GM23338 (cell line): ENCODE measurements around the gene DUOX1. TPM values are rescaled to one million over a fixed set of nuclear protein-coding genes. Genes with fewer than 3 reads are reported as not detected.

Source experiments
- ATAC-seq: fragments of 200-7000 bp; cut with Tn5 transposase; 3 replicates; pipeline ENCODE4 v1.9.1; 2020
- DNase-seq: peaks from one replicate; pipeline ENCODE4 v3.0.0-alpha.2; 2015; ENCODE audit warnings: low spot score
- H2AFZ ChIP-seq: fragments of 200-600 bp; sonication (generic); 2 replicates; pipeline ENCODE4 v1.8.0; 2016; ENCODE audit warnings: antibody characterized with exemption, mild to moderate bottlenecking, moderate library complexity
- H3F3A ChIP-seq: fragments of 200-600 bp; sonication (generic); replicated peaks from 2 replicates; pipeline ENCODE4 v1.8.0; 2017; ENCODE audit warnings: antibody characterized with exemption, mixed run types, low read depth
- H3K27ac ChIP-seq: fragments of 200-600 bp; sonication (generic); 2 replicates; pipeline ENCODE4 v1.6.1; 2016; ENCODE audit warnings: low read depth
- H3K27me3 ChIP-seq: fragments of 200-600 bp; sonication (generic); 2 replicates; pipeline ENCODE4 v1.8.0; 2016; ENCODE audit warnings: mild to moderate bottlenecking, mixed run types, moderate library complexity; ENCODE audit not compliant: insufficient read depth
- H3K36me3 ChIP-seq: fragments of 200-600 bp; sonication (generic); 2 replicates; pipeline ENCODE4 v1.8.0; 2016; ENCODE audit warnings: mild to moderate bottlenecking; ENCODE audit not compliant: insufficient read depth
- H3K4me1 ChIP-seq: fragments of 200-600 bp; sonication (generic); 2 replicates; pipeline ENCODE4 v1.8.0; 2016; ENCODE audit warnings: mild to moderate bottlenecking, moderate library complexity; ENCODE audit not compliant: insufficient read depth
- H3K4me2 ChIP-seq: fragments of 200-600 bp; sonication (generic); 2 replicates; pipeline ENCODE4 v1.7.1; 2017; ENCODE audit warnings: mixed run types
- H3K4me3 ChIP-seq: fragments of 200-600 bp; sonication (generic); 2 replicates; pipeline ENCODE4 v1.6.1; 2016; ENCODE audit warnings: mixed run types
- H3K79me2 ChIP-seq: fragments of 200-600 bp; sonication (generic); replicated peaks from 2 replicates; pipeline ENCODE4 v1.8.0; 2017; ENCODE audit warnings: mild to moderate bottlenecking; ENCODE audit not compliant: insufficient read depth
- H3K9me2 ChIP-seq: fragments of 200-600 bp; sonication (generic); 2 replicates; pipeline ENCODE4 v1.8.0; 2017; ENCODE audit not compliant: insufficient read depth
- H4K20me1 ChIP-seq: fragments of 200-600 bp; sonication (generic); replicated peaks from 2 replicates; pipeline ENCODE4 v1.8.0; 2017; ENCODE audit warnings: mild to moderate bottlenecking; ENCODE audit not compliant: insufficient read depth
- H3K27ac Mint-ChIP-seq: 2 replicates; pipeline ENCODE4 v1.8.0; 2020; ENCODE audit warnings: inconsistent platforms, mild to moderate bottlenecking, moderate library complexity, mixed read lengths
- H3K27me3 Mint-ChIP-seq: 3 replicates; pipeline ENCODE4 v1.8.0; 2022; ENCODE audit warnings: low read depth, mild to moderate bottlenecking, moderate library complexity, mixed read lengths, inconsistent platforms; ENCODE audit not compliant: insufficient read depth, poor library complexity
- H3K36me3 Mint-ChIP-seq: 3 replicates; pipeline ENCODE4 v1.8.0; 2021; ENCODE audit warnings: low read depth, mild to moderate bottlenecking, inconsistent platforms, moderate library complexity, mixed read lengths
- H3K4me1 Mint-ChIP-seq: 3 replicates; pipeline ENCODE4 v1.8.0; 2020; ENCODE audit warnings: mild to moderate bottlenecking, inconsistent platforms, mixed read lengths
- H3K4me3 Mint-ChIP-seq: 3 replicates; pipeline ENCODE4 v1.8.0; 2021; ENCODE audit warnings: moderate library complexity, mild to moderate bottlenecking, inconsistent platforms, mixed read lengths
- H3K9me3 Mint-ChIP-seq: 3 replicates; pipeline ENCODE4 v1.8.0; 2020; ENCODE audit warnings: moderate library complexity, mild to moderate bottlenecking, inconsistent platforms, mixed read lengths
- JUNB ChIP-seq: IDR thresholded peaks from one replicate; pipeline ENCODE4 v1.6.1; 2016; ENCODE audit warnings: antibody characterized with exemption; ENCODE audit not compliant: unreplicated experiment
- ZNF114 ChIP-seq: fragments of 250-450 bp; sonication (Bioruptor Pico); IDR thresholded peaks from 2 replicates; pipeline ENCODE4 v1.5.0; 2020; ENCODE audit warnings: mild to moderate bottlenecking, moderate library complexity
- ZNF331 ChIP-seq: fragments of 250-450 bp; sonication (Bioruptor Pico); IDR thresholded peaks from 2 replicates; pipeline ENCODE4 v1.5.0; 2020; ENCODE audit warnings: low read depth, mild to moderate bottlenecking, moderate library complexity
- polyA plus RNA-seq: library from polyadenylated mRNA; unstranded; fragments of >200 nt; fragmentation: Nextera tagmentation; extraction: Ambion mirVana; gene quantifications from 2 replicates; pipeline ENCODE4 v1.2.1, GENCODE V29; 2016
- total RNA-seq: library from RNA; depleted of rRNA; stranded (reverse); fragments of >200 nt; shearing (Covaris generic); gene quantifications from 2 replicates; pipeline ENCODE4 v1.2.3, GENCODE V29; 2014
- TF ChIP-seq, protein P1 (sequence below): IDR thresholded peaks from one replicate; pipeline ENCODE4 v1.6.1; 2018; ENCODE audit warnings: antibody characterized with exemption; ENCODE audit not compliant: unreplicated experiment

Gene DUOX1
- total and polyA plus RNA-seq, 2 experiments from 2014 or later = 0.69 to 0.73 TPM

DNA sequence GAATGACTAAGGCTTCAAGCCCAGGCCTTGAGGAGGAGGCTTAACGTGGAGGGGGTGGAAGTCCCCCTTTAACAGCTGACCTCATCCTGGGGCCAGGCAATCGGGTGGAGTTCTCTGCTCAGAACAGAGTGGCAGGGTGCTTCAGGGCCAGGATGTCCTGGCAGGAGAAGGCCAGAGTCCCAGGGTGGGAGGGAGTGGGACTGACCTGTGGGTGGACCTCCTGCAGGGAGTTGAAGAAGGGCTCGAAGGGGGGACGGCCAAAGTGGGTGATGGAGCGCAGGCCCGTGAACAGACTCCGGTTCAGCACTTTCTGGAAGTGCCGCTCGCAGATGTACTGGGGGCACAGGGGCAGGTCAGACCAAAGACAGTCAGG lies 35.5 kb upstream of the DUOX1 start:
- no peaks in the 10 kb centered on the region for H3K4me1 ChIP-seq
- no peak overlapping the region for H3K27ac Mint-ChIP-seq
- no peaks in the 10 kb centered on the region for H4K20me1 ChIP-seq
- no peaks in the 10 kb centered on the region for H3K36me3 Mint-ChIP-seq
- no peak overlapping the region for H2AFZ ChIP-seq
- no peak overlapping the region for H3K27ac ChIP-seq
- H3K9me2 ChIP-seq = no peaks in the 10 kb centered on the region
- no peak for TF ChIP-seq JUNB
- TF ChIP-seq, protein P1, sequence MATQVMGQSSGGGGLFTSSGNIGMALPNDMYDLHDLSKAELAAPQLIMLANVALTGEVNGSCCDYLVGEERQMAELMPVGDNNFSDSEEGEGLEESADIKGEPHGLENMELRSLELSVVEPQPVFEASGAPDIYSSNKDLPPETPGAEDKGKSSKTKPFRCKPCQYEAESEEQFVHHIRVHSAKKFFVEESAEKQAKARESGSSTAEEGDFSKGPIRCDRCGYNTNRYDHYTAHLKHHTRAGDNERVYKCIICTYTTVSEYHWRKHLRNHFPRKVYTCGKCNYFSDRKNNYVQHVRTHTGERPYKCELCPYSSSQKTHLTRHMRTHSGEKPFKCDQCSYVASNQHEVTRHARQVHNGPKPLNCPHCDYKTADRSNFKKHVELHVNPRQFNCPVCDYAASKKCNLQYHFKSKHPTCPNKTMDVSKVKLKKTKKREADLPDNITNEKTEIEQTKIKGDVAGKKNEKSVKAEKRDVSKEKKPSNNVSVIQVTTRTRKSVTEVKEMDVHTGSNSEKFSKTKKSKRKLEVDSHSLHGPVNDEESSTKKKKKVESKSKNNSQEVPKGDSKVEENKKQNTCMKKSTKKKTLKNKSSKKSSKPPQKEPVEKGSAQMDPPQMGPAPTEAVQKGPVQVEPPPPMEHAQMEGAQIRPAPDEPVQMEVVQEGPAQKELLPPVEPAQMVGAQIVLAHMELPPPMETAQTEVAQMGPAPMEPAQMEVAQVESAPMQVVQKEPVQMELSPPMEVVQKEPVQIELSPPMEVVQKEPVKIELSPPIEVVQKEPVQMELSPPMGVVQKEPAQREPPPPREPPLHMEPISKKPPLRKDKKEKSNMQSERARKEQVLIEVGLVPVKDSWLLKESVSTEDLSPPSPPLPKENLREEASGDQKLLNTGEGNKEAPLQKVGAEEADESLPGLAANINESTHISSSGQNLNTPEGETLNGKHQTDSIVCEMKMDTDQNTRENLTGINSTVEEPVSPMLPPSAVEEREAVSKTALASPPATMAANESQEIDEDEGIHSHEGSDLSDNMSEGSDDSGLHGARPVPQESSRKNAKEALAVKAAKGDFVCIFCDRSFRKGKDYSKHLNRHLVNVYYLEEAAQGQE = no peak
- H3F3A ChIP-seq = no peaks in the 10 kb centered on the region
- H3K4me1 Mint-ChIP-seq = no peaks in the 10 kb centered on the region
- no peaks in the 10 kb centered on the region for H3K27me3 ChIP-seq
- no peak for ATAC-seq
- H3K27me3 Mint-ChIP-seq = peaks cover 2% of the 10 kb centered on the region
- H3K4me3 ChIP-seq = no peak overlapping the region
- no peak overlapping the region for H3K4me3 Mint-ChIP-seq
- no peaks in the 10 kb centered on the region for H3K36me3 ChIP-seq
- no peaks in the 10 kb centered on the region; the same call in 2 of the 3 replicates for H3K9me3 Mint-ChIP-seq
- DNase-seq = no peak
- no peaks in the 10 kb centered on the region for H3K79me2 ChIP-seq
- no peak overlapping the region for H3K4me2 ChIP-seq

DNA sequence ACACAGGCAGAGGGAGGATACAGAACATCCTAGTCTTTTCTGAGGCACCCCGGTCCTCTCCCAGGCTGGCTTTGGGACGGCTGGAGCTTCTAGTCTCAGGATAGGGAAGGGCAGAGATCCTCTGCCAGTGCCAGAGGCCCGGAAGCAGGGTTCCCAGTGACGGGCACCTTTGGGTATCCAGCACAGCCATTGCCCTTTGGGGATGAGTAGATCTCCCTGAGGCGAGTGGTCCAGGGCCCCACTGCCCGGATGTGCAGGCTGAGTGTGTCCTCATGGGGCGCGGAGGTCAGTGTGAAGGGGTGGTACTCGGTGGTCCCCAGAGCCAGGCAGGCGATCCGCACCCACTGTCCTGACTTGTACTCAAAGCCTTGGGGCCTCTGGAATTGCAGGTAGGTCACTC lies 34.1 kb upstream of the DUOX1 start:
- H3K79me2 ChIP-seq = no peaks in the 10 kb centered on the region
- H3K27me3 ChIP-seq = no peaks in the 10 kb centered on the region
- no peak overlapping the region for H3K4me3 Mint-ChIP-seq
- no peaks in the 10 kb centered on the region for H4K20me1 ChIP-seq
- no peaks in the 10 kb centered on the region; the same call in 2 of the 3 replicates for H3K9me3 Mint-ChIP-seq
- no peak overlapping the region for H3K27ac Mint-ChIP-seq
- H3F3A ChIP-seq = no peaks in the 10 kb centered on the region
- peaks cover 4% of the 10 kb centered on the region for H3K27me3 Mint-ChIP-seq
- H3K4me1 ChIP-seq = peaks cover 6% of the 10 kb centered on the region; the same call in 1 of the 2 replicates
- TF ChIP-seq ZNF331 (CRISPR knock-in tag) = no peak
- TF ChIP-seq, protein P1 = no peak
- no peak for TF ChIP-seq ZNF114 (CRISPR knock-in tag)
- H3K4me2 ChIP-seq = no peak overlapping the region
- H3K36me3 ChIP-seq = no peaks in the 10 kb centered on the region
- peaks cover 4% of the 10 kb centered on the region for H3K4me1 Mint-ChIP-seq
- no peak overlapping the region for H3K4me3 ChIP-seq
- no peaks in the 10 kb centered on the region for H3K36me3 Mint-ChIP-seq
- no peak overlapping the region for H3K27ac ChIP-seq
- no peaks in the 10 kb centered on the region for H3K9me2 ChIP-seq
- ATAC-seq (no peak), DNase-seq (no peak)
- H2AFZ ChIP-seq = no peak overlapping the region
